ENCODE results near the gene ADAMTS8.

ADAMTS8 gene

GRCh38 chr11:130386056-130386455 lies 42.4 kb downstream of the ADAMTS8 start:
- no peak for DNase-seq (ENCODE audit: low spot score)
- ChIA-PET POLR2A (ENCODE audit: low non-redundant PET) (no interaction called here), CTCF (no interaction called here)
- no peak for TF ChIP-seq CTCF (conservative IDR thresholded peaks at IDR 0.05; ENCODE audit: low read depth)
- H3K27ac ChIP-seq = no peak overlapping the region

- POLR2A ChIA-PET (ENCODE audit: low non-redundant PET) = no interaction called here
- CTCF ChIA-PET = interaction anchor here (0.6 kb wide), 3 partner anchors 9 to 464 kb away, joined by 3 to 5 read pairs (median 3); no protein-coding TSS in a partner anchor
These were observed 44.8 kb downstream of the ADAMTS8 start for GRCh38 chr11:130383344-130384211.

GRCh38 chr11:130381317-130381716 lies 47.1 kb downstream of the ADAMTS8 start:
- POLR2A ChIA-PET (ENCODE audit: low non-redundant PET) = no interaction called here
- no peak overlapping the region for H3K27ac ChIP-seq
- CTCF ChIA-PET = interaction anchor here (1.1 kb wide), 2 partner anchors 9 to 14 kb away, joined by 3 to 4 read pairs; no protein-coding TSS in a partner anchor
- no peak for DNase-seq (ENCODE audit: low spot score)
- no peak for TF ChIP-seq CTCF (conservative IDR thresholded peaks at IDR 0.05; ENCODE audit: low read depth)

More at GRCh38 chr11:130383344-130384211, 44.8 kb downstream of the ADAMTS8 start:
- H3K27ac ChIP-seq = no peak overlapping the region
- no peak for TF ChIP-seq CTCF (conservative IDR thresholded peaks at IDR 0.05; ENCODE audit: low read depth)
- DNase-seq (ENCODE audit: low spot score) = no peak

GRCh38 chr11:130380778-130381177 lies 47.6 kb downstream of the ADAMTS8 start:
- DNase-seq (ENCODE audit: low spot score) = no peak
- CTCF ChIA-PET = interaction anchor here (1.1 kb wide), 2 partner anchors 9 to 14 kb away, joined by 3 to 4 read pairs; no protein-coding TSS in a partner anchor
- no peak overlapping the region for H3K27ac ChIP-seq
- POLR2A ChIA-PET (ENCODE audit: low non-redundant PET) = no interaction called here
- TF ChIP-seq CTCF (conservative IDR thresholded peaks at IDR 0.05; ENCODE audit: low read depth) = no peak

GRCh38 chr11:130379276-130379675 lies 49.1 kb downstream of the ADAMTS8 start:
- ChIA-PET CTCF (interaction anchor here (1.4 kb wide), 1 partner anchor 10 kb away, joined by 4 read pairs; no protein-coding TSS in a partner anchor), POLR2A (ENCODE audit: low non-redundant PET) (no interaction called here)
- TF ChIP-seq CTCF (conservative IDR thresholded peaks at IDR 0.05; ENCODE audit: low read depth) = no peak
- DNase-seq (ENCODE audit: low spot score) = no peak
- H3K27ac ChIP-seq = no peak overlapping the region

GRCh38 chr11:130370845-130371590 lies 57.4 kb downstream of the ADAMTS8 start:
- ChIA-PET CTCF (interaction anchor here (0.9 kb wide), 1 partner anchor 155 kb away, joined by 4 read pairs; no protein-coding TSS in a partner anchor), POLR2A (ENCODE audit: low non-redundant PET) (no interaction called here)
- no peak for DNase-seq (ENCODE audit: low spot score)
- no peak overlapping the region for H3K27ac ChIP-seq
- no peak for TF ChIP-seq CTCF (conservative IDR thresholded peaks at IDR 0.05; ENCODE audit: low read depth)

Data from RWPE1 (cell line).